Measurements from ENCODE around the gene MRM3.

DNA sequence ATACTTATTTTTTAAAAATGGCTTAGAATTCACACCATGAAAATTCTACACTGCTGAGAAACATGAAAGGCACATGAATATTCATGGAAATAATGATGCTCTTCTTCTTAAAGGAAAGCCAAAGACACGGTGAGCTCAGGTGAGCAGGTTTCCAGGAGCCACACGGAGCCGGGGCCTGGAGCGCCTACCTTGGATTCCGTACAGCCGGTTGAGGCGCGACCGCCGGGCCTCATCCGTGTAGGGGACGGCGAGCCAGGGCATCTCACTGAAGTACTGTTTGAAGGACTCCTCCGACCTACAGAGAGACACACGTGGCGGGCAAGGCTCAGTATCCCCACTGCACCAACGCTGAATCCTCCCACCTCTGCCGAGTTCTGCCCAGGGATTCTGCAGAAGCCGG, 37.1 kb downstream of the MRM3 start:
- TF ChIP-seq, protein P1, sequence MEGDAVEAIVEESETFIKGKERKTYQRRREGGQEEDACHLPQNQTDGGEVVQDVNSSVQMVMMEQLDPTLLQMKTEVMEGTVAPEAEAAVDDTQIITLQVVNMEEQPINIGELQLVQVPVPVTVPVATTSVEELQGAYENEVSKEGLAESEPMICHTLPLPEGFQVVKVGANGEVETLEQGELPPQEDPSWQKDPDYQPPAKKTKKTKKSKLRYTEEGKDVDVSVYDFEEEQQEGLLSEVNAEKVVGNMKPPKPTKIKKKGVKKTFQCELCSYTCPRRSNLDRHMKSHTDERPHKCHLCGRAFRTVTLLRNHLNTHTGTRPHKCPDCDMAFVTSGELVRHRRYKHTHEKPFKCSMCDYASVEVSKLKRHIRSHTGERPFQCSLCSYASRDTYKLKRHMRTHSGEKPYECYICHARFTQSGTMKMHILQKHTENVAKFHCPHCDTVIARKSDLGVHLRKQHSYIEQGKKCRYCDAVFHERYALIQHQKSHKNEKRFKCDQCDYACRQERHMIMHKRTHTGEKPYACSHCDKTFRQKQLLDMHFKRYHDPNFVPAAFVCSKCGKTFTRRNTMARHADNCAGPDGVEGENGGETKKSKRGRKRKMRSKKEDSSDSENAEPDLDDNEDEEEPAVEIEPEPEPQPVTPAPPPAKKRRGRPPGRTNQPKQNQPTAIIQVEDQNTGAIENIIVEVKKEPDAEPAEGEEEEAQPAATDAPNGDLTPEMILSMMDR (conservative IDR thresholded peaks at IDR 0.05; ENCODE audit: low read length), result no peak
- no peak for TF ChIP-seq EZH2phosphoT487 (IDR thresholded peaks at IDR 0.05; ENCODE audit: borderline replicate concordance, low read depth, low read length)
